Stimulated activated CD8-positive, alpha-beta memory T cell treated with anti-CD3 and anti-CD28 coated beads, Interleukin-7, amount 100 ng/mL, for 24 hours (primary cell): ENCODE measurements around the gene RAG2.

Source experiments
- DNase-seq: peaks from one replicate; pipeline ENCODE4 v3.0.0-alpha.2; 2020; ENCODE audit warnings: low read depth

The RAG2 gene

GRCh38 chr11:36598051-36598450 lies at the start of gene RAG2:
RAG2 (minus strand) TSS chr11:36598236; CDS start chr11:36594168, 4,068 bp downstream.
- DNase-seq, result no peak

DNA sequence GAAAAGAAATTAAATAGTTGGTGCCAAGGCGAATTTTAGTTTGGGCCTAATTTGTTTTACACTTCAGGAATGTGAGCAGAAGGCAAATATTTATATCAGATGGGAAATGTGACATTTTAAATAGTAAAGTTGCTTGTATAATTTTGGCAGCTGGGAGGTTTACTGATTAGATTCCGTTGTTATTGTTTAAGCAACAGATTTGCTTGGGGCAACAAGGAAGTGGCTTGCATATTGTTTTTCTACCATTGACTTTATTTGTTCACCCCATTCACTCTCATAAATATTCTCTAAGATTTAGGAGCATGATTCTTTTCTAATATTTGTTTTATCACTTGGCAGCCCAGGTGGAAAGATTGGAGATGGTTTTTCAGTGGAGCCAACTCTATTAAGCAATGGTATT lies 40.5 kb upstream of the RAG2 start:
- no peak for DNase-seq

DNA sequence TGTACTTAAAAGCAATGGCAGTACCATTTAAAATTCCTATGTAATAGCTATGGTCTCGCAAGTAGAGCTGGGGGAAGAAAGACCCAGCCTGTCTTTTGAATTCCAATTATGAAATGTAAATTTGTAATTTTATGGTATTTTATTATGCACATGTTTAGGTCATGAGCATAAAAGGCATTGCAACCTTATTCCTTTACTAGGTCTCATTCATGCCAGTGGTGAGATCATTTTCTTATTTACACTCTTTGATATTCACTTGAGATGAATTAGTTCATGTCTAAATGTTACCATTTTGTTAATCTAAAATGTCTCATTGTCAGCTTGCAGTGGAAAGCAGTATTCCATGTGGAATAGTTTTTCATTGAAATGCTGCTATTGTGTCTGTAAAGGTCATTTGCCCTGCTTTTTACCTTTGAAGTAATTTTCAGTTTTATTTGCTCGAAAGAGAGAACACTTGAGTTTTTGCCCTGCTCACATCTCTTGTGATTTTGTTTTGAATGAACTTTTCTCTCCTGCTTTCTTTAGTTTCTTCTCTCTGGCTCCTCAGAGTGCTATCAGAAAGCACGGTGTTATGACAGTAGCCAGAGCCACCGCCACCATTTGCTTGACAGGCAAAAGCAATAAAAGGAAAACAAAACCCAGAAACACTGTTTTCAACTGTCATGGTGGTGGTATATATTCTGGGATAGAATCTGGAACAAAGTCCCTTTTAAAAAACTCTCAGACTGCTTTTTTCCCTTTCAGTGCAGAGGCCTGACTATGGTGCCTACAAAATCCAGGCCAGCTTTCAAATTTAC lies 37.2 kb upstream of the RAG2 start:
- DNase-seq, result no peak

DNA sequence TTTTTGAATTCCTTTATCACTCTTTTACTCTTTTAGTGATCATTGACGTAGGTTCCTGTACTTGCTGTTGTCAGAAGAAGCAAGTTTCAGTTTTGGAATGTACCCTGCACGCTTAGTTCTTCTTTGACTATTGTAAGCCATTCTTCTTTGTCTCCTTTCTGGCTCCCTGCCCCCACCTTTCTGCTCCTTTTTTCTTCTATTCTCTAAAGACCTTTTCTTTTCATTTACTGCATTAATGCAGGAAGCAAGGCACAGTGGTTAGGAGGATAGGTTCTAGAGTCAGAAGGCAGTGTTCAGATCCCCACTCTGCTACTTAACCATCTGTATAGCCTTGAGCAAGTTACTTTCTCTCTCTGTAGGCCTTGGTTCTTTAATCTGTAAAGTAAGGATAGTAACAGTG lies 33.7 kb upstream of the RAG2 start:
- DNase-seq, result no peak

DNA sequence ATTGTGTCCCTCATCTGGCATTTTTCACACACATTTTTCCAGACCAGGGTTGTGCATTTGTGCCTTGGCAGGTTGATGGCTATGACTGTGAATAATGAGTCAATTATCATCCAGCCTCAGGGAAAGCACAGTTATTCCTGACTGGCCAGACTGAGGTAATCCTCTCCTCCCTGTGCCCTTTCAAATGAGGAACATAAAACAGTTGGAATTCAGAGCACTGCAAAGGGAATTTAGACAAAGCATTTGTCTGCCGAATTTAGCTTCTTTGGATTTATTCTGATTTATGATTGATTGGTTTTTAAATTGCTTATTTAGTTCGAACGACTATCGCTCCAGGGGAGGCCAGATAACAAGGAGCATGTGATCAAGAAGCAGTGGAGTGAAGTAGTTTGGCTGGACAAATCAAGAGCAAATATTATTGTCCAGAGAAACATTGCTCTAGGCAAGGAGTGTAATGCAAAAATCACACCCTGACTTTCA lies 30.8 kb upstream of the RAG2 start:
- no peak for DNase-seq

- DNase-seq, result no peak
Measured at GRCh38 chr11:36628141-36628540, 30.1 kb upstream of the RAG2 start.

GRCh38 chr11:36627471-36627870 lies 29.4 kb upstream of the RAG2 start:
- DNase-seq, result no peak

DNA sequence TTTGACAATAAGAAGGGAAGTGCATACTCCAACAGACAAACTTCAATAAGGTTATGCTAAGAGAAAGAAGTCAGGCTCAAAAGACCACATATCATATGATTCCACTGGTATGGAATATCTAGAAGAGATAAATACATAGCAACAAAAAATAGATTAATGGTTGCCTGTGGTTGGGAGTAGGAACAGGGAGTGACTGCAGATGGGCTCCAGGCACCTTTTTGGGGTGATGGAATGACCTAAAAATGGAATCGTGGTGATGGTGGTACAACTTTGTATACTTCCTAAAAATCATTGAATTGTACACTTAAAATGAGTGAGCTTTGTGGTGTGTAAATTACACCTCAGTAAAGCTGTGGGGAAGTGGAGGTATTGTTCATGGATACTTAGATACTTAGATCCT lies 29.0 kb upstream of the RAG2 start:
- no peak for DNase-seq

DNA sequence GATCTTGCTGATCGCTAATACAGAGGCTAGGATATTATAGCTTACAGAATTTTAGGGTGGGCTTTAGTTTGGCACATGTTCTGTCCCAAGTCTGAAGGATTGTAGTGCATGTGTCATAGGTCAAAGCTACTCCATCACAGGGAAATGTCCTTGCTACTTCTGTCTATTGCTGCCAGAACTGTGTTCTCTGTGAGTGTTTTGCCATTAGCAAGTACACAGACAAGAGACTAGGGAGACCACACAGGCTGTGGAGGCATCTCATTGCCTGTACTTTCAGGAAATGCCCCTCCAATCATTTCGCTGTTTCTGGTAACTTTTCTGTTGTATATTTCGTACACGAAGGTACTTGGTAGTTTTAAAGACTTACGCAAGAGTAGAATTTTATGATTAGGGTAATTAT lies 25.5 kb upstream of the RAG2 start:
- no peak for DNase-seq

- DNase-seq, result no peak
Measured at GRCh38 chr11:36622431-36623136, 24.5 kb upstream of the RAG2 start.

GRCh38 chr11:36620246-36620645 lies 22.2 kb upstream of the RAG2 start:
- DNase-seq, result no peak

DNA sequence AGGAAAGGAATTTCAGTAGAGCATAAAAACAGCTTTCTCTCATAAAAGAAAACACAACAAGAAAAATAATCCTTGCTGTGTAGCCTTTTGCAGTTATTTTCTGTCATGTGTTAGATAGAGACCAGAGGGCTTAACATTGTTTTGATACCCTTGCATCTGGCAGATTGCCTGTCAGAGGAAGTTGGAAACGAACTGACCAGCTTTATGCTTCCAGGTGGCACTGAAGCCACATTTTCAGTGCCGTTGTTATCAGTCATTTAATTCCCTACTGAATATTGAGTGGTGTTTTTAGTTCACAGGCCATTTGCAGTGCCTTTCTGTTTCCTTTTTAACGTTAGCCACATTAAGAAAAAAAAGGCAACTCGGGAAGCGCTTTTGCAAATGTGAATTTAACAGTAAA lies 21.5 kb upstream of the RAG2 start:
- DNase-seq, result no peak

- DNase-seq, result no peak
Measured at GRCh38 chr11:36618363-36619047, 20.5 kb upstream of the RAG2 start.

DNA sequence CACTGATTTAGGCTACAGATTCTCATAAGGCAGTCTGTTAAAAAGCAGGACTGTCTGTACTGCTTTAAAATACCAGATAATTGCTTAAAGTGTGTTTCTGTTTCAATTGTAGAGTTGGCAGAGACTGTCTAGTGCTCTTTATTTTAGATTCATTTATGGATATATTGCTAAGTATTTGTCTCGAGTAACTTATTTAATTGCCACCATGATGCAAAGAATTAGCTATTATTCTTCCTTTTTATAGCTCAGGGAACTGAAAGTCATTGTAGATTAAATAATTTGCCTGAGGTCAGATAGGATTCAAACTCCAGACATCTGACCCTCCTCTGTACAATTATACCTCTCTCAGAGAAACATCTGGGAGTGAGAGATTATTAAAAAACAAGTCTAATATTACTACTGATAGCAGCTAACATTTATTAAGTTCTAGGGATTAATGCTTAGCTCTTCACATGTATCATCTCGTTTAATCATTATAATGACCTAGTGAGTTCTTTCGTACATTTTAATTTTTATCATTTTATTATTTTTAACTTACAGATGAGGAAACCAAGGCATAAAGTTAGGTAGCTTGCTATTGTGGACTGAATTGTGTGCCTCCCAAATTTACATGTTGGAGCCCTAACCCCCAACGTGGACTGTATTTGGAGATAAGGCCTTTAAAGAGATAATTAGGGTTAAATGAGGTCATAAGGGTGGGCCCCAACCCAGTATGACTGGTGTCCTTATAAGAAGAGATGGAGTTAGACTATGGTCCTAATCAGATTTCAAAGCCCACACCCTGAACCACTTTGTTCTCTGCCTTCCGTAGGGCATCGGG lies 19.7 kb upstream of the RAG2 start:
- DNase-seq, result no peak

- DNase-seq, result no peak
Measured at GRCh38 chr11:36615826-36616225, 17.8 kb upstream of the RAG2 start.

DNA sequence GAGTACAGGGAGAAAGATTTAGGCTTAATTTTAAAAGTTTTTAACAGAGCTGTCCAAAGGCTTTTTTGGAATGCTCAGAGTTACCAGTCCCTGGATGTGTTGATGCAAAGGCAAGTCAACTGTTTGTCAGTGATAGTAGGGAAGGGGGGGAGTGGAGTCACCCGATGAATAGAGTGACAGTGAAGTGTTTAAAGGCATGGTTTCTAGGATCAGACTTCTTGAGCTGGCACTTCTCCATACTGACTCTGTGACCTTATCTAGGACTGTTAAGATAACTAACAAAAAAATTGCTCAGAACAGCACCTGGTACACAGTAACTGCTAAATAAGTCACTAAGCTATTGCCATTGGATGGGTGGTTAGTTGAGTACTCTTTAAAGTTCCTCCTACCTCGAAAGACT lies 11.3 kb upstream of the RAG2 start:
- no peak for DNase-seq

DNA sequence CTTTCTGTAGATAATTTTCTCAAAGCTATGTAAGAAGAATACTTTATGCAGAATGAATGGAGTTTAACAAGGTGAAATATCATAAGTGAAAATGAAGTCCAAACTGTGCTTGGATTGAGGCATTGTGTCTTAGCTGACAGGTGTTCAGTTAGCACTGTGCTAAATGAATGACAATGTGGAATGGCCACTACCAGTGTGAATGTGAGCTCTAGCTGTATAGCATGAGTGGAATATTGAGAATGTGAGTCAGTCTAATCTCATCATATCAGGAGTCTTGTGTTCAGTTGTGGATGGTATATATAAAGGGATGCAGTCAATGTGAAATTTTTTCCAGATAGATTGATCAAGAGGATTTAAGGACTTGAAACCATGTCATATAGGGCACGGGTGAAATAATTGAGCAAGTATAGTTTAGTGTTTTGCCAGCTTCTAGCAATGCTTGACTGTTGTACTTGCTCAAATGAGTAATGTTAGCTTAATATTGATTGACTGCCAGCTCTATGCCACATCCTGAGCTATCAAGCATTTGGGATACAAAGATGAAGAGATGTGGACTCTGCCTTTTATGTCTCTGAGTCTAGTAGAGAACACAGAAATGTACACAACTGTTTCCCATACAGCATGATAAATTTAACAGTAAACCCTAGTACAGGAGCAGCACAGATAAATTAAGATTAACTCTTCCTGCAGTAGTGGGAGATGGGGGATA lies 10.6 kb upstream of the RAG2 start:
- DNase-seq, result no peak

GRCh38 chr11:36605221-36606216 lies 7.5 kb upstream of the RAG2 start:
- DNase-seq, result no peak

- DNase-seq, result no peak
Measured at GRCh38 chr11:36602135-36602534, 4.1 kb upstream of the RAG2 start.

GRCh38 chr11:36601155-36601554 lies 3.1 kb upstream of the RAG2 start:
- DNase-seq, result no peak
